Activated T-helper 1 cell treated with anti-CD3 and anti-CD28 coated beads, Interleukin-2, amount 50 U/mL, for 16 hours (primary cell): ENCODE measurements around the gene GFOD2.

Experiments used
- DNase-seq, 2 donors: peaks; one replicate each; pipeline ENCODE4 v3.0.0-alpha.2; 2020; ENCODE audit warnings: low read depth in 1 of 2, low spot score in 1 of 2

GFOD2 gene

GRCh38 chr16:67673712-67674580, 45.2 kb downstream of the GFOD2 start:
- no peak for DNase-seq

- DNase-seq, result no peak
Measured at GRCh38 chr16:67672739-67673662, 46.1 kb downstream of the GFOD2 start.

- no peak for DNase-seq
Measured at GRCh38 chr16:67672306-67672705, 46.8 kb downstream of the GFOD2 start.

- DNase-seq, result no peak
Measured at GRCh38 chr16:67669499-67670101, 49.5 kb downstream of the GFOD2 start.

- no peak for DNase-seq
Measured at GRCh38 chr16:67668495-67669157, 50.5 kb downstream of the GFOD2 start.

- peak; percentile 58 to 72 for DNase-seq
Measured at GRCh38 chr16:67667817-67668494, 51.2 kb downstream of the GFOD2 start.

- DNase-seq, result no peak
Measured at GRCh38 chr16:67667453-67667816, 51.7 kb downstream of the GFOD2 start.

- DNase-seq, result peak; percentile 55 to 70
Measured at GRCh38 chr16:67666559-67667452, 52.3 kb downstream of the GFOD2 start, which contains the start of the genes C16orf86 and ENKD1. Gene C16orf86 (plus strand): TSS chr16:67666814. CDS start chr16:67666971, 157 bp downstream. Gene ENKD1 (minus strand): TSS chr16:67666750. CDS start chr16:67666442, 308 bp downstream.

- no peak for DNase-seq
Measured at GRCh38 chr16:67666032-67666551, 53.0 kb downstream of the GFOD2 start.

- DNase-seq, result no peak
Measured at GRCh38 chr16:67665598-67665997, 53.5 kb downstream of the GFOD2 start.

- DNase-seq, result no peak
Measured at GRCh38 chr16:67664871-67665270, 54.2 kb downstream of the GFOD2 start.

- no peak for DNase-seq
Measured at GRCh38 chr16:67664258-67664657, 54.9 kb downstream of the GFOD2 start.

- DNase-seq, result no peak
Measured at GRCh38 chr16:67663877-67664222, 55.3 kb downstream of the GFOD2 start.

- no peak for DNase-seq
Measured at GRCh38 chr16:67663151-67663876, 55.8 kb downstream of the GFOD2 start.

- DNase-seq, result no peak
Measured at GRCh38 chr16:67662653-67663010, 56.5 kb downstream of the GFOD2 start.

GRCh38 chr16:67661886-67662652, 57.0 kb downstream of the GFOD2 start:
- DNase-seq, result no peak

GRCh38 chr16:67661101-67661761, 57.9 kb downstream of the GFOD2 start:
- DNase-seq, result no peak
